Measurements from ENCODE around the gene CASP10. TPM values are rescaled to one million over a fixed set of nuclear protein-coding genes. Genes with fewer than 3 reads are reported as not detected.

The CASP10 gene
- total RNA-seq, 4 donors from 2014 or later, result 17.8 to 26.5 (median 20.8) TPM

DNA sequence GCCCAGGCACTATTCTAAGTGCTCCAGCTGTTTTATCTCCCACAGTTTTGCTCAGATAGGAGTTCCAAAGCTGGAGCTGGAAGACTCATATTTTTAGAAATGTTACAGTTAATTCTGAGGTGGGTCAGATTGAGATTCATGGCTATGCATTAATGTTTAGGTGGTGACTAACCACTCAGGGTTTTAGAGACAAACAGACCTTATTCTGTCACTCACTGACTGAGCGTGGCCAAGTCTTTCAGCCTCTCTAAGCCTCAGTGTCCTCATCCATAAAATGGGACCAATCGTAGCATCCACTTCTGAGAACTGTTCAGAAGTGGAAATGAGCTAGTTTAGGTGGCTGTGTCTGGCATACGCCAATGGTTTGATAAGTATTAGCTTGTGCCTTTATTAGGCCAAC lies 73.1 kb downstream of the CASP10 start:
- TF ChIP-seq CTCF (IDR thresholded peaks at IDR 0.05; ENCODE audit: low read depth), result no peak

- TF ChIP-seq CTCF (IDR thresholded peaks at IDR 0.05; ENCODE audit: low read depth), result no peak
Observed at GRCh38 chr2:201257381-201257955, 74.5 kb downstream of the CASP10 start.

DNA sequence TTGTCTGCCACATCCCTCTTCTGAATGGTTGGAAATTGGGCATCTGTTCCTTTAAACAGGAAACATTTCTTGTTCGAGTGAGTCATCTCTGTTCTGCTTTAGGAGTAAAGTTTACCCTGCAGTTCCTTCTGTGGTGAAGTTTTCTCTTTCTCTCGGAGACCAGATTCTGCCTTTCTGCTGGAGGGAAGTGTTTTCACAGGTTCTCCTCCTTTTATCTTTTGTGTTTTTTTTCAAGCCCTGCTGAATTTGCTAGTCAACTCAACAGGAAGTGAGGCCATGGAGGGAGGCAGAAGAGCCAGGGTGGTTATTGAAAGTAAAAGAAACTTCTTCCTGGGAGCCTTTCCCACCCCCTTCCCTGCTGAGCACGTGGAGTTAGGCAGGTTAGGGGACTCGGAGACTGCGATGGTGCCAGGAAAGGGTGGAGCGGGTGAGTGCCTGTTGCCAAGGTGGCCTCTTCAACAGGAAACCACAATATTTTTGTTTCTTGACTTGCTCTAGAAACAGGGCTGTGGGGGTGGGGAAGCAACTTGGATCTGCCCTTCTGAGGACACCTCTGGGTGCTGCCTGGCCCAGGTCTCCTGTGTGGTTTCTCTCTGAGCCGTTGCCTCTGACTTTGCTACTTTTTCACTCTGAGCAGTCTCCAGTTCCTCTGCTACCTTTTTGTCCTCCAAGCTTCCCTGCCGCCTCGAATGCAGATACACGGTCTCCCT lies 75.2 kb downstream of the CASP10 start:
- no peak for TF ChIP-seq CTCF (IDR thresholded peaks at IDR 0.05; ENCODE audit: low read depth)

GRCh38 chr2:201258666-201259615 lies 76.0 kb downstream of the CASP10 start:
- no peak for TF ChIP-seq CTCF (IDR thresholded peaks at IDR 0.05; ENCODE audit: low read depth)

GRCh38 chr2:201260302-201260800 lies 77.4 kb downstream of the CASP10 start, which contains the start of gene CASP8:
TSS of gene CASP8 (plus strand) at chr2:201260536. CDS start at chr2:201266487, 5,951 bp downstream.
- no peak for TF ChIP-seq CTCF (IDR thresholded peaks at IDR 0.05; ENCODE audit: low read depth)

GRCh38 chr2:201261471-201261870 lies 78.5 kb downstream of the CASP10 start:
- TF ChIP-seq CTCF (IDR thresholded peaks at IDR 0.05; ENCODE audit: low read depth), result no peak

Data from subcutaneous adipose tissue (tissue), 4 donors.